OCI-LY1 (cell line): ENCODE measurements around the gene P2RY8.

ENCODE experiments used
- H2AFZ ChIP-seq: fragments of 200-600 bp; sonication (generic), shearing (Covaris generic); 2 replicates; pipeline ENCODE4 v1.6.0; 2014; ENCODE audit warnings: antibody characterized with exemption, mild to moderate bottlenecking, low read length
- H3F3A ChIP-seq: fragments of 200-600 bp; sonication (generic), shearing (Covaris generic); 2 replicates; pipeline ENCODE4 v1.6.0; 2014; ENCODE audit warnings: mild to moderate bottlenecking, antibody characterized with exemption, low read length, moderate library complexity; ENCODE audit not compliant: insufficient read depth
- H3K27ac ChIP-seq: fragments of 200-600 bp; sonication (generic); 2 replicates; pipeline ENCODE4 v1.5.1; 2014; ENCODE audit warnings: low read length, mixed run types, mild to moderate bottlenecking, low read depth; ENCODE audit not compliant: poor library complexity, severe bottlenecking
- H3K27me3 ChIP-seq: fragments of 200-600 bp; sonication (generic); 2 replicates; pipeline ENCODE4 v1.6.0; 2014; ENCODE audit warnings: antibody characterized with exemption, mild to moderate bottlenecking, low read length, moderate library complexity; ENCODE audit not compliant: insufficient read depth
- H3K36me3 ChIP-seq: fragments of 200-600 bp; sonication (generic); 2 replicates; pipeline ENCODE4 v1.6.1; 2014; ENCODE audit warnings: mild to moderate bottlenecking, antibody characterized with exemption, low read length, moderate library complexity, mixed read lengths; ENCODE audit not compliant: insufficient read depth
- H3K4me1 ChIP-seq: fragments of 200-600 bp; sonication (generic); 2 replicates; pipeline ENCODE4 v1.5.1; 2014; ENCODE audit warnings: mild to moderate bottlenecking, low read length, moderate library complexity; ENCODE audit not compliant: insufficient read depth, severe bottlenecking
- H3K4me2 ChIP-seq: fragments of 200-600 bp; sonication (generic), shearing (Covaris generic); 2 replicates; pipeline ENCODE4 v1.6.1; 2014; ENCODE audit warnings: low read length
- H3K4me3 ChIP-seq: fragments of 200-600 bp; sonication (generic); 2 replicates; pipeline ENCODE4 v1.5.1; 2014; ENCODE audit warnings: low read length, low read depth, mild to moderate bottlenecking, mixed read lengths; ENCODE audit not compliant: poor library complexity, severe bottlenecking
- H3K79me2 ChIP-seq: fragments of 200-600 bp; shearing (Covaris generic); 2 replicates; pipeline ENCODE4 v1.6.1; 2016; ENCODE audit warnings: mixed run types, low read length, mixed read lengths; ENCODE audit not compliant: insufficient read depth
- H3K9ac ChIP-seq: fragments of 200-600 bp; sonication (generic), shearing (Covaris generic); 2 replicates; pipeline ENCODE4 v1.6.1; 2014; ENCODE audit warnings: mild to moderate bottlenecking, low read length, mixed read lengths
- H3K9me2 ChIP-seq: fragments of 200-600 bp; sonication (generic), shearing (Covaris generic); 2 replicates; pipeline ENCODE4 v1.6.1; 2014; ENCODE audit warnings: low read depth, mild to moderate bottlenecking, low read length, mixed read lengths
- H3K9me3 ChIP-seq: fragments of 200-600 bp; shearing (Covaris generic); 2 replicates; pipeline ENCODE4 v1.6.1; 2014; ENCODE audit warnings: low read length, mixed read lengths
- H4K20me1 ChIP-seq: fragments of 200-600 bp; sonication (generic), shearing (Covaris generic); 2 replicates; pipeline ENCODE4 v1.6.0; 2016; ENCODE audit warnings: mild to moderate bottlenecking, low read length; ENCODE audit not compliant: insufficient read depth
- EZH2 ChIP-seq: fragments of 200-600 bp; sonication (generic), shearing (Covaris generic); IDR thresholded peaks from 2 replicates; pipeline ENCODE4 v1.8.0; 2017; ENCODE audit warnings: borderline replicate concordance, mixed run types, mild to moderate bottlenecking, antibody characterized with exemption, low read length, moderate library complexity, mixed read lengths
- TF ChIP-seq, protein P1 (sequence below): fragments of 200-600 bp; sonication (generic), shearing (Covaris generic); IDR thresholded peaks from 2 replicates; pipeline ENCODE4 v1.5.1; 2017; ENCODE audit warnings: mild to moderate bottlenecking, antibody characterized with exemption, low read length, moderate library complexity, mixed read lengths

P2RY8 gene

DNA sequence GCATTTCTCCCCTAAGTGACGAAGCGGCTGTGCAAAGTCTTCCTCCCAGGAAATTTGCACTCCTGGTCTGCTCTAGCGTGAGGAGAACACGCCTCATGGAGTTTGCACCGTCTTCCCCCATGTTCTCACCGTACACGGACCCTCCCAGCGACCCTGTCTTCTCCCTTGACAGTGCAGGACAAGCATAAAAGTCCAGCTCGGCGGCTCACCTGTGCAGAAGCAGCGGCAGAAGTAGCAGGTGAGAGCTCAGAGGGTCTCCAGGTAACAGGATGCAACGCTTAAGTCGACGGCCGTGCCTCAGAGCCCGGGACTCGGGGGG, 314 bp downstream of the P2RY8 start:
- Histone ChIP-seq H3K9me2 (no peaks in the 10 kb centered on the region), H3K27me3 (no peaks in the 10 kb centered on the region), H3K36me3 (peaks cover 14% of the 10 kb centered on the region), H4K20me1 (no peaks in the 10 kb centered on the region), H3K9ac (peak overlapping the region; percentile 96), H3K9me3 (no peaks in the 10 kb centered on the region), H3K4me3 (peak overlapping the region; percentile 91), H3K4me2 (peak overlapping the region; percentile 86), H3F3A (0 out of 2 replicates have a peak, but pooled peaks cover 2% of the 10 kb centered on the region), H3K4me1 (peaks cover 30% of the 10 kb centered on the region), H3K27ac (peak overlapping the region; percentile 98), H2AFZ (no peak overlapping the region), H3K79me2 (peaks cover 23% of the 10 kb centered on the region)
- TF ChIP-seq EZH2: no peak
- TF ChIP-seq, protein P1, sequence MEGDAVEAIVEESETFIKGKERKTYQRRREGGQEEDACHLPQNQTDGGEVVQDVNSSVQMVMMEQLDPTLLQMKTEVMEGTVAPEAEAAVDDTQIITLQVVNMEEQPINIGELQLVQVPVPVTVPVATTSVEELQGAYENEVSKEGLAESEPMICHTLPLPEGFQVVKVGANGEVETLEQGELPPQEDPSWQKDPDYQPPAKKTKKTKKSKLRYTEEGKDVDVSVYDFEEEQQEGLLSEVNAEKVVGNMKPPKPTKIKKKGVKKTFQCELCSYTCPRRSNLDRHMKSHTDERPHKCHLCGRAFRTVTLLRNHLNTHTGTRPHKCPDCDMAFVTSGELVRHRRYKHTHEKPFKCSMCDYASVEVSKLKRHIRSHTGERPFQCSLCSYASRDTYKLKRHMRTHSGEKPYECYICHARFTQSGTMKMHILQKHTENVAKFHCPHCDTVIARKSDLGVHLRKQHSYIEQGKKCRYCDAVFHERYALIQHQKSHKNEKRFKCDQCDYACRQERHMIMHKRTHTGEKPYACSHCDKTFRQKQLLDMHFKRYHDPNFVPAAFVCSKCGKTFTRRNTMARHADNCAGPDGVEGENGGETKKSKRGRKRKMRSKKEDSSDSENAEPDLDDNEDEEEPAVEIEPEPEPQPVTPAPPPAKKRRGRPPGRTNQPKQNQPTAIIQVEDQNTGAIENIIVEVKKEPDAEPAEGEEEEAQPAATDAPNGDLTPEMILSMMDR: no peak

- peak overlapping the region; percentile 98 for H3K27ac ChIP-seq
- H3F3A ChIP-seq: 0 out of 2 replicates have a peak, but pooled peaks cover 2% of the 10 kb centered on the region
- peak overlapping the region; percentile 91 for H3K4me3 ChIP-seq
- peaks cover 35% of the 10 kb centered on the region for H3K79me2 ChIP-seq
- TF ChIP-seq EZH2: no peak
- TF ChIP-seq, protein P1: no peak
- H3K36me3 ChIP-seq: peaks cover 22% of the 10 kb centered on the region
- H3K9me2 ChIP-seq: no peaks in the 10 kb centered on the region
- H3K4me1 ChIP-seq: peaks cover 29% of the 10 kb centered on the region
- H4K20me1 ChIP-seq: no peaks in the 10 kb centered on the region
- no peaks in the 10 kb centered on the region for H3K27me3 ChIP-seq
- no peaks in the 10 kb centered on the region for H3K9me3 ChIP-seq
- no peak overlapping the region for H2AFZ ChIP-seq
- peak overlapping the region; percentile 96 for H3K9ac ChIP-seq
- H3K4me2 ChIP-seq: peak overlapping the region; percentile 86
Observed at GRCh38 chrX:1535241-1536041, 1.5 kb downstream of the P2RY8 start.

- Histone ChIP-seq H3K9ac (peak overlapping the region; percentile 96), H3K27ac (peak overlapping the region; percentile 98), H3K27me3 (no peaks in the 10 kb centered on the region), H3K4me3 (peak overlapping the region; percentile 91), H3F3A (0 out of 2 replicates have a peak, but pooled peaks cover 2% of the 10 kb centered on the region), H3K36me3 (peaks cover 31% of the 10 kb centered on the region), H3K9me2 (no peaks in the 10 kb centered on the region), H3K9me3 (no peaks in the 10 kb centered on the region), H4K20me1 (0 out of 2 replicates have a peak, but pooled peaks cover 2% of the 10 kb centered on the region), H3K79me2 (peaks cover 44% of the 10 kb centered on the region), H3K4me2 (peak overlapping the region; percentile 86), H2AFZ (no peak overlapping the region), H3K4me1 (peaks cover 27% of the 10 kb centered on the region)
- TF ChIP-seq EZH2: no peak
- TF ChIP-seq, protein P1: no peak; the same call in 1 of the 2 replicates
Observed at GRCh38 chrX:1534301-1535168, 2.5 kb downstream of the P2RY8 start.
